Left lobe of liver (tissue), 2 donors: ENCODE measurements around the gene PCBD1. TPM values are rescaled to one million over a fixed set of nuclear protein-coding genes. Genes with fewer than 3 reads are reported as not detected.

Experiments
- ATAC-seq: fragments of 200-7000 bp; cut with Tn5 transposase; one replicate; pipeline ENCODE4 v1.9.1; 2020; ENCODE audit warnings: mild to moderate bottlenecking, moderate library complexity
- DNase-seq: peaks from one replicate; pipeline ENCODE4 v3.0.0-alpha.2; 2020; ENCODE audit warnings: low spot score
- total RNA-seq: library from RNA; stranded (reverse); gene quantifications from one replicate; pipeline ENCODE4 v1.2.1, GENCODE V29; 2021
- donor health status: DM: no; HTN: no; CAD: no; lungs with moderate emphysema.
- donor health status: DM: no; HTN: yes; CAD: no.

The PCBD1 gene
- total RNA-seq, 1 donor from 2014 or later: 239 TPM

- no peak for DNase-seq
- ATAC-seq: no peak
Observed at GRCh38 chr10:70840836-70841235, 47.5 kb downstream of the PCBD1 start.

GRCh38 chr10:70838270-70838805 lies 50.0 kb downstream of the PCBD1 start:
- ATAC-seq: no peak

GRCh38 chr10:70837660-70838059 lies 50.7 kb downstream of the PCBD1 start:
- no peak for ATAC-seq
- DNase-seq: no peak

More at GRCh38 chr10:70838270-70838805, 50.0 kb downstream of the PCBD1 start:
- no peak for DNase-seq

- peak; percentile 26 for ATAC-seq
Observed at GRCh38 chr10:70836319-70836718, 52.0 kb downstream of the PCBD1 start.

GRCh38 chr10:70834441-70835151 lies 53.8 kb downstream of the PCBD1 start:
- peak; percentile 91 for ATAC-seq
- peak; percentile 90 for DNase-seq

More at GRCh38 chr10:70836319-70836718, 52.0 kb downstream of the PCBD1 start:
- DNase-seq: no peak

GRCh38 chr10:70834021-70834420 lies 54.3 kb downstream of the PCBD1 start:
- ATAC-seq: no peak

GRCh38 chr10:70833601-70834000 lies 54.8 kb downstream of the PCBD1 start:
- DNase-seq: no peak

More at GRCh38 chr10:70834021-70834420, 54.3 kb downstream of the PCBD1 start:
- no peak for DNase-seq

More at GRCh38 chr10:70833601-70834000, 54.8 kb downstream of the PCBD1 start:
- ATAC-seq: no peak

Other genes starting within 250 kb of the PCBD1 start
- 0.15 TPM for gene ADAMTS14, start 216.1 kb downstream of the PCBD1 start, total RNA-seq
- gene TBATA, start 103.2 kb downstream of the PCBD1 start, total RNA-seq: not detected
- gene SGPL1, start 72.6 kb downstream of the PCBD1 start, total RNA-seq: 40.7 TPM